Immature natural killer cell (primary cell): ENCODE data around the gene RCN2. TPM values are rescaled to one million over a fixed set of nuclear protein-coding genes. Genes with fewer than 3 reads are reported as not detected.
"Not testable (repeated sequence)": the region's sequence is repeated elsewhere in the genome, so short reads cannot be mapped to it uniquely, and the experiment has no call there.

Source experiments
- DNase-seq, 3 donors: peaks; one replicate each; pipeline ENCODE4 v3.0.0; 2022; ENCODE audit warnings: mixed read lengths in 1 of 3
- H3K27ac Mint-ChIP-seq, 6 donors: one replicate each; pipeline ENCODE4 v1.8.0; 2020; ENCODE audit warnings: mixed read lengths in 6 of 6, mild to moderate bottlenecking in 5 of 6, inconsistent platforms in 4 of 6, moderate library complexity in 3 of 6
- H3K27me3 Mint-ChIP-seq, 3 donors: one replicate each; pipeline ENCODE4 v1.8.0; 2020 to 2021; ENCODE audit warnings: low read depth in 3 of 3, mild to moderate bottlenecking in 3 of 3, mixed read lengths in 3 of 3, moderate library complexity in 3 of 3, inconsistent platforms in 1 of 3
- H3K36me3 Mint-ChIP-seq, 3 donors: one replicate each; pipeline ENCODE4 v1.8.0; 2020; ENCODE audit warnings: mixed read lengths in 3 of 3, inconsistent platforms in 2 of 3, mild to moderate bottlenecking in 2 of 3
- H3K4me1 Mint-ChIP-seq, 2 donors: one replicate each; pipeline ENCODE4 v1.8.0; 2020; ENCODE audit warnings: inconsistent platforms in 2 of 2, mild to moderate bottlenecking in 2 of 2, mixed read lengths in 2 of 2, moderate library complexity in 1 of 2
- H3K4me3 Mint-ChIP-seq, 5 donors: one replicate each; pipeline ENCODE4 v1.8.0; 2020; ENCODE audit warnings: mild to moderate bottlenecking in 5 of 5, mixed read lengths in 5 of 5, inconsistent platforms in 3 of 5, moderate library complexity in 3 of 5
- H3K9me3 Mint-ChIP-seq, 6 donors: one replicate each; pipeline ENCODE4 v1.8.0; 2020; ENCODE audit warnings: mild to moderate bottlenecking in 6 of 6, mixed read lengths in 6 of 6, inconsistent platforms in 4 of 6, moderate library complexity in 3 of 6
- polyA plus RNA-seq, 3 donors: library from polyadenylated mRNA; unstranded; fragments of 300-500 nt; fragmentation: Illumina TruSeq; gene quantifications; one replicate each; pipeline ENCODE4 v1.2.3, GENCODE V29; 2021

RCN2 gene
- polyA plus RNA-seq, 3 donors from 2014 or later: 54.0 to 68.2 (median 64.1) TPM

- no peaks in the 10 kb centered on the region for H3K9me3 Mint-ChIP-seq
- H3K36me3 Mint-ChIP-seq: peaks cover 21 to 25% (median 22%) of the 10 kb centered on the region in 3 donors
- H3K27me3 Mint-ChIP-seq: no peaks in the 10 kb centered on the region
- H3K4me1 Mint-ChIP-seq: peaks cover 0 to 2% of the 10 kb centered on the region in 2 donors
- DNase-seq: no peak
- no peak overlapping the region for H3K27ac Mint-ChIP-seq
- no peak overlapping the region for H3K4me3 Mint-ChIP-seq
Measured at GRCh38 chr15:76942331-76942730, 10.8 kb downstream of the RCN2 start.

DNA sequence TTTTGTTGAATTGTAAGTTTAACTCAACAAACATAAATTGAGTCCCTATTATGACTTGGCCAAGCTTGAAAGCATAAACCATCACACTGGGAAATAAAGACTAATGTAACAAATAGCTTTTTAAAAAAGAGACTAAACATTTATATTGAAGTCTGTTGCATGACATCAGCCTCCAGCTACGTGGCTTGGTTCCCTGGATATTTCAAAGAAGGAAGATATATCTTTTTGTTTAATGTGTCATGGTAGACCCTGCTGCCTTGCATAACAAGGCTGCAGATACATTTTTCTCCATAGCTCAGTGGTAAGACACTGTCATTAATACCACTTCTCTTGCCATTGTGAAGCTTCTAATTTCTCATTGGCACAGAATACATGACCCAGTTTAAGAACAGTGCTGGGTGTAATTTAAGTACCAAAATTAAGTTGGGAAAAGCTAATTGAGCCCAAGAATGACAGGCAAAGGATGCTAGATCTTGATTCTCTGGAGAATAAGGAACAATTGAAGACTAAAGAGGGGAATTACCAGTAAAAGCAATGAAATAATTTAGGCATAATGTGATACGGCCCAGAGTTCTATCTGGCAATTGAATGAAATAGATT is 14.0 kb downstream of the RCN2 start:
- Mint-ChIP-seq H3K27ac (no peak overlapping the region), H3K4me1 (peaks cover 0 to 2% of the 10 kb centered on the region in 2 donors), H3K4me3 (no peak overlapping the region)

GRCh38 chr15:76947454-76947853 is 15.9 kb downstream of the RCN2 start:
- peaks cover 4 to 11% of the 10 kb centered on the region in 2 donors for H3K4me1 Mint-ChIP-seq
- no peak overlapping the region for H3K4me3 Mint-ChIP-seq
- H3K9me3 Mint-ChIP-seq: no peaks in the 10 kb centered on the region
- no peak overlapping the region for H3K27ac Mint-ChIP-seq
- H3K27me3 Mint-ChIP-seq: no peaks in the 10 kb centered on the region
- no peak for DNase-seq
- H3K36me3 Mint-ChIP-seq: peaks cover 29 to 43% (median 39%) of the 10 kb centered on the region in 3 donors

More for the DNA sequence above, 14.0 kb downstream of the RCN2 start:
- DNase-seq: no peak
- peaks cover 29 to 40% (median 33%) of the 10 kb centered on the region in 3 donors for H3K36me3 Mint-ChIP-seq
- H3K27me3 Mint-ChIP-seq: no peaks in the 10 kb centered on the region
- H3K9me3 Mint-ChIP-seq: no peaks in the 10 kb centered on the region

GRCh38 chr15:76951220-76951619 is 19.7 kb downstream of the RCN2 start:
- DNase-seq: peak in 1 of 3 donors; percentile 12
- Mint-ChIP-seq H3K4me3 (no peak overlapping the region), H3K4me1 (peaks cover 4 to 11% of the 10 kb centered on the region in 2 donors), H3K27ac (peak overlapping the region in 3 of 6 donors; percentile 17 to 43 (median 37)), H3K36me3 (peaks cover 15 to 25% (median 22%) of the 10 kb centered on the region in 3 donors), H3K27me3 (no peaks in the 10 kb centered on the region), H3K9me3 (no peaks in the 10 kb centered on the region)

GRCh38 chr15:76953913-76954312 is 22.4 kb downstream of the RCN2 start:
- no peak overlapping the region for H3K4me3 Mint-ChIP-seq
- no peaks in the 10 kb centered on the region for H3K27me3 Mint-ChIP-seq
- no peak for DNase-seq
- peaks cover 3 to 9% (median 6%) of the 10 kb centered on the region in 3 donors for H3K36me3 Mint-ChIP-seq
- H3K4me1 Mint-ChIP-seq: peaks cover 1 to 11% of the 10 kb centered on the region in 2 donors
- H3K27ac Mint-ChIP-seq: no peak overlapping the region
- H3K9me3 Mint-ChIP-seq: no peaks in the 10 kb centered on the region

DNA sequence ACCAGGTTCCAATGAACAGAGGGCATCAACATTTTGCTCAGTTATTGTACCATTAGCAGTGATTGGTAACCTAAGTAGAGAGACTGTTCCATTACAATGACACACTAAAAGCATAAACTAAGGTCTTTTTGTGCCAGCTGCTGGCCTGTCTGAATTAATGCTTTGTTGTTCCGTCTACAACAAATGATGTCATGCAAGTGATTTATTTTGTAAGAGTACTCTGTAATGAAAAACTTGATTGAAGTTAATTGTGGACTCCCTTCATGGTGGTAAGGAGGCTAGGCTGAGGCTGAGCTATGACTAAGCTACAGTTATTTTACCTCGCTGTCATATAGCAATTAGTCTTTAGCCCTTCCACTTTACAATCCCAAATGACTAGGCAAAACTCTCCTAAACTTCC is 23.2 kb downstream of the RCN2 start:
- peaks cover 3 to 6% (median 6%) of the 10 kb centered on the region in 3 donors for H3K36me3 Mint-ChIP-seq
- DNase-seq: no peak
- H3K27ac Mint-ChIP-seq: no peak overlapping the region

GRCh38 chr15:76961268-76962011 is 29.9 kb downstream of the RCN2 start:
- Mint-ChIP-seq H3K27ac (no peak overlapping the region), H3K4me3 (no peak overlapping the region), H3K27me3 (peaks cover 0 to 5% (median 3%) of the 10 kb centered on the region in 3 donors), H3K36me3 (peaks cover 0 to 3% (median 0%) of the 10 kb centered on the region in 3 donors), H3K4me1 (no peaks in the 10 kb centered on the region), H3K9me3 (peaks cover 0 to 1% (median 0%) of the 10 kb centered on the region in 6 donors)
- no peak for DNase-seq

More for the DNA sequence above, 23.2 kb downstream of the RCN2 start:
- H3K4me3 Mint-ChIP-seq: no peak overlapping the region
- H3K27me3 Mint-ChIP-seq: no peaks in the 10 kb centered on the region
- H3K4me1 Mint-ChIP-seq: peaks cover 1 to 11% of the 10 kb centered on the region in 2 donors
- no peaks in the 10 kb centered on the region for H3K9me3 Mint-ChIP-seq

DNA sequence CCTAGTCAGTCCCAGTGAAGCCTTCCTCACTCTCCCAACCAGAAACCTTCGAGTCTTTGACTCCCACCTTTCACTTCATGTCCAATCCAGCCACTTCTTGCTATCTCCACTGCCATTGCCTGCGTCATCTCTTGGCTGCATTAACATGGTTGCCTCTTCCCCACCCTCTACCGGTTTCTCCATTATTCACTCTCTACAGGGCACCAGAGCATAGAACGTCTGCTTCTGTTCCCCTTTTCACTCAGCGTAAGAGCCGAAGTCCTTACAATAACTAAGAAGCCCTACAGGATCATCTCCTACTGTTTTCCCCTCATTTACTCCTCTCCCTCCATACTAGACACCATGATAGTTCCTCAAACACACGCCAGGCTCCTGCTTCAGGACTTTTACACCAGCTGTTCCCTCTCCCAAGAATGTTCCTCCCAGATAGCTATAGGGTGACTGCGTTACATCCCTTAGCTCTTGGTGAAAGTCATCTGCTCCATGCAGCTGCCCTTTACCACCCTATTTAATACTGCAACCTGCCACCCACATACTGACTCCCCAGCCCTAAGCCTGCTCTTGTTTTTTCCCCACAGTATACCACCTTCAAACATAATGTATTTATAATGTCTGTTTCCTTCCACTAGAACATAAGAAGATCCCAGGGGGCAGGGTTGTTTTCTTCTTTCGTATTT is 30.9 kb downstream of the RCN2 start:
- H3K9me3 Mint-ChIP-seq: peaks cover 0 to 1% (median 0%) of the 10 kb centered on the region in 6 donors
- H3K4me1 Mint-ChIP-seq: no peaks in the 10 kb centered on the region
- peaks cover 0 to 3% (median 0%) of the 10 kb centered on the region in 3 donors for H3K36me3 Mint-ChIP-seq
- H3K27ac Mint-ChIP-seq: no peak overlapping the region
- DNase-seq: no peak
- no peak overlapping the region for H3K4me3 Mint-ChIP-seq
- peaks cover 0 to 5% (median 5%) of the 10 kb centered on the region in 3 donors for H3K27me3 Mint-ChIP-seq

GRCh38 chr15:76963596-76963995 is 32.0 kb downstream of the RCN2 start:
- H3K27me3 Mint-ChIP-seq: peaks cover 0 to 5% (median 5%) of the 10 kb centered on the region in 3 donors
- H3K4me1 Mint-ChIP-seq: no peaks in the 10 kb centered on the region

DNA sequence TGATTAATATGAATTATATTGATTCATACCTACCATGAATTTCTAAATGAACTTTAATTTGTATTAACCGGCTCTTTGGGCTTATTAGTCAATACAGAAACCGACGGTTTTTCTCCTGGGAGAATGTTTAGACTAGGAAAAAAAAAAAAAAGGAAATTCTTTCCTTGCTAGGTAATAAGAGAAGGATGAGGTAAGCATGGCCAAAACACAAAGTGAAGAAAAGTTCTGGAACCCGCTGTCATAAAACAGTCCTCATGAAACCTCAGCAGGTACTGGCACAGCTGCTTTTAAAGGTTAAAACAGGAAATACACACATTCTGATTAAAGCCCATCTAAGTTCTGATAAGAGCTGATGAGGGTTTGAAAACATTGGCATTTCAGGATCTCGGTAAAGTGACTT is 32.6 kb downstream of the RCN2 start:
- no peak for DNase-seq
- no peak overlapping the region for H3K4me3 Mint-ChIP-seq
- peaks cover 0 to 5% (median 5%) of the 10 kb centered on the region in 3 donors for H3K27me3 Mint-ChIP-seq
- H3K4me1 Mint-ChIP-seq: no peaks in the 10 kb centered on the region
- no peak overlapping the region for H3K27ac Mint-ChIP-seq
- H3K36me3 Mint-ChIP-seq: peaks cover 0 to 3% (median 0%) of the 10 kb centered on the region in 3 donors
- H3K9me3 Mint-ChIP-seq: peaks cover 0 to 1% (median 0%) of the 10 kb centered on the region in 6 donors

More at GRCh38 chr15:76963596-76963995, 32.0 kb downstream of the RCN2 start:
- peaks cover 0 to 3% (median 0%) of the 10 kb centered on the region in 3 donors for H3K36me3 Mint-ChIP-seq
- no peak for DNase-seq
- H3K4me3 Mint-ChIP-seq: no peak overlapping the region
- peaks cover 0 to 1% (median 0%) of the 10 kb centered on the region in 6 donors for H3K9me3 Mint-ChIP-seq
- no peak overlapping the region for H3K27ac Mint-ChIP-seq

DNA sequence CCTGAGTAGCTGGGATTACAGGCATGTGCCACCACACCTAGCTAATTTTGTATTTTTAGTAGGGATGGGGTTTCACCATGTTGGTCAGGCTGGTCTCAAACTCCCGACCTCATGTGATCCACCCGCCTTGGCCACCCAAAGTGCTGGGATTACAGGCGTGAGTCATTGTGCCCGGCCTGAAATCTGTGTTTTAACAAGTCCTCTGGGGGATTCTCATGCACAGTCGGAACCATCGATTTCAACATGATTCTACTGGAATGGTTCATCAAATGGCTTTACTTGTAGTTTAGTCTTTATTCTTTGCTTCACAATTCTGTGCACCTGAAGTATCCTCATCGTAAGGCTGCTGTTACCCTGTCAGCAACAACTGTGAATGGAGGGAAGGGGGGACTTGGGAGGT is 34.5 kb downstream of the RCN2 start:
- not testable (repeated sequence) for H3K36me3 Mint-ChIP-seq, H3K4me3 Mint-ChIP-seq, DNase-seq, H3K9me3 Mint-ChIP-seq, H3K27ac Mint-ChIP-seq, H3K4me1 Mint-ChIP-seq, H3K27me3 Mint-ChIP-seq

DNA sequence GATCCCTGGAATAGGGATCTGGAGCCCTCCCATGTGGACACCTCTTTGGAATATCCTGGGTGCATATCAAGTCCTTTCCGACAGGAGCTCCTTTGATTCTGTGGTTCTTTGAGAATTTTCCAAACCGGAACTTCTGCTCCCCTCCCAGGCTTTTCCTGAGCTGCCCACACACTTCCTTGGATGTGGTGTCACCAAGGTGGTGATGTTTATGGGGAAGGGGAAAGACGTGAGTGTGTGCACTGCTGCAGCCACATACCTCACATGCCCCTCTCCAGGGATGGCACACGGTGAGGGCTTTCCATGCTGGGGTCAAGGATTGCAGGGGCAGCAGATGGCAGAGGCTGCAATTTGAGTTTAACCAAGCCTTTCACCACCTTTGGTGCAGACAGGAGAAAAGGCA is 35.5 kb downstream of the RCN2 start:
- Mint-ChIP-seq H3K27me3 (peaks cover 0 to 5% (median 5%) of the 10 kb centered on the region in 3 donors), H3K4me3 (no peak overlapping the region), H3K27ac (no peak overlapping the region), H3K4me1 (no peaks in the 10 kb centered on the region), H3K9me3 (peaks cover 0 to 1% (median 0%) of the 10 kb centered on the region in 6 donors), H3K36me3 (peaks cover 0 to 3% (median 0%) of the 10 kb centered on the region in 3 donors)
- DNase-seq: no peak

DNA sequence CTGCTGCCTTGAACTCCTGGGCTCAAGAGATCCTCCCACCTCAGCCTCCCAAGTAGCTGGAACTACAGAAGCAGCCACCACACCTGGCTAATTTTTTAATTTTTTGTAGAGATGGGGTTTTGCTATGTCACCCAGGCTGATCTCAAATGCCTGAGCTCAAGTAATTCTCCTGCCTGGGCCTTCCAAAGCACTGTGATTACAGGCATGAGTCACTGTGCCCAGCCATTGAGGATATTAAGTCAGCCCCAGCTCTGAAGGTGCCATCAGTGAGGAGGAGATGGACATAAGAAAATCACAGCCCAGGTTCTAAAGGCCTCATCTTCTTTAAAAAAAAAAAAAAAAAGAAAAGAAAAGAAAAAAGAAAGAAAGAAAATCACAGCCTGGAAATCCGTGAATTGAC is 36.8 kb downstream of the RCN2 start:
- Mint-ChIP-seq H3K27me3 (peaks cover 0 to 2% (median 2%) of the 10 kb centered on the region in 3 donors), H3K9me3 (peaks cover 0 to 1% (median 0%) of the 10 kb centered on the region in 6 donors), H3K36me3 (no peaks in the 10 kb centered on the region), H3K27ac (no peak overlapping the region), H3K4me3 (no peak overlapping the region), H3K4me1 (peaks cover under 1% of the 10 kb centered on the region in 2 donors)
- DNase-seq: no peak
